H9 (cell line): Measurements from ENCODE around the gene ZNF469. TPM values are rescaled to one million over a fixed set of nuclear protein-coding genes. Genes with fewer than 3 reads are reported as not detected.

Experiments used
- DNase-seq: peaks from one replicate; pipeline ENCODE4 v3.0.0-alpha.2; 2017
- H2AFZ ChIP-seq: one replicate; pipeline ENCODE4 v1.6.1; 2013; ENCODE audit warnings: mild to moderate bottlenecking, low read length, control low read depth, moderate library complexity
- H2AK5ac ChIP-seq: 2 replicates; pipeline ENCODE4 v1.6.1; 2013; ENCODE audit warnings: low read length, control low read depth, mixed read lengths; ENCODE audit not compliant: insufficient read length
- H2BK120ac ChIP-seq: one replicate; pipeline ENCODE4 v1.6.1; 2013; ENCODE audit warnings: low read depth, mild to moderate bottlenecking, low read length, control low read depth, inconsistent platforms; ENCODE audit not compliant: poor library complexity, severe bottlenecking
- H2BK12ac ChIP-seq: 2 replicates; pipeline ENCODE4 v1.6.1; 2013; ENCODE audit warnings: low read length, control low read depth, mixed read lengths, low read depth; ENCODE audit not compliant: insufficient read length
- H2BK15ac ChIP-seq: 2 replicates; pipeline ENCODE4 v1.6.1; 2013; ENCODE audit warnings: low read depth, low read length, control low read depth
- H2BK20ac ChIP-seq: one replicate; pipeline ENCODE4 v1.6.1; 2013; ENCODE audit warnings: low read depth, mild to moderate bottlenecking, low read length, control low read depth, inconsistent platforms; ENCODE audit not compliant: poor library complexity, severe bottlenecking
- H2BK5ac ChIP-seq: 2 replicates; pipeline ENCODE4 v1.6.1; 2013; ENCODE audit warnings: low read length, control low read depth, mixed read lengths; ENCODE audit not compliant: insufficient read length
- H3K14ac ChIP-seq: 2 replicates; pipeline ENCODE4 v1.6.1; 2013; ENCODE audit warnings: low read length, control low read depth; ENCODE audit not compliant: insufficient read depth
- H3K18ac ChIP-seq: 2 replicates; pipeline ENCODE4 v1.6.1; 2013; ENCODE audit warnings: low read depth, mild to moderate bottlenecking, mixed read lengths, low read length, control low read depth; ENCODE audit not compliant: insufficient read length
- H3K23ac ChIP-seq: 2 replicates; pipeline ENCODE4 v1.6.1; 2013; ENCODE audit warnings: low read length, control low read depth, mixed read lengths, low read depth; ENCODE audit not compliant: insufficient read length
- H3K23me2 ChIP-seq: 2 replicates; pipeline ENCODE4 v1.6.1; 2013; ENCODE audit warnings: low read depth, mild to moderate bottlenecking, mixed read lengths, low read length, control low read depth; ENCODE audit not compliant: insufficient read length, poor library complexity, severe bottlenecking
- H3K27ac ChIP-seq: 2 replicates; pipeline ENCODE4 v1.5.1; 2013; ENCODE audit warnings: low read length, control low read depth, mixed read lengths, low read depth; ENCODE audit not compliant: insufficient read length
- H3K27me3 ChIP-seq: 2 replicates; pipeline ENCODE4 v1.6.1; 2013; ENCODE audit warnings: low read length, control low read depth, inconsistent platforms; ENCODE audit not compliant: insufficient read depth
- H3K4ac ChIP-seq: 2 replicates; pipeline ENCODE4 v1.6.1; 2013; ENCODE audit warnings: low read depth, mild to moderate bottlenecking, control low read depth, inconsistent platforms, low read length, moderate library complexity
- H3K4me1 ChIP-seq: 2 replicates; pipeline ENCODE4 v1.6.1; 2013; ENCODE audit warnings: low read length, control low read depth, inconsistent platforms; ENCODE audit not compliant: insufficient read depth
- H3K4me2 ChIP-seq: 2 replicates; pipeline ENCODE4 v1.6.1; 2013; ENCODE audit warnings: low read length, control low read depth, mixed read lengths; ENCODE audit not compliant: insufficient read length, insufficient read depth
- H3K56ac ChIP-seq: 2 replicates; pipeline ENCODE4 v1.6.1; 2013; ENCODE audit warnings: low read depth, mild to moderate bottlenecking, mixed read lengths, low read length, control low read depth; ENCODE audit not compliant: insufficient read length
- H3K79me1 ChIP-seq: 2 replicates; pipeline ENCODE4 v1.6.1; 2013; ENCODE audit warnings: low read depth, mild to moderate bottlenecking, moderate library complexity, low read length, control low read depth, inconsistent platforms; ENCODE audit not compliant: insufficient read depth, poor library complexity, severe bottlenecking
- H3K79me2 ChIP-seq: 2 replicates; pipeline ENCODE4 v1.6.1; 2013; ENCODE audit warnings: low read length, control low read depth, inconsistent platforms; ENCODE audit not compliant: insufficient read depth
- H3K9ac ChIP-seq: 2 replicates; pipeline ENCODE4 v1.6.1; 2013; ENCODE audit warnings: low read length, control low read depth, mixed read lengths; ENCODE audit not compliant: insufficient read length; ENCODE audit errors: extremely low read depth
- H3K9me3 ChIP-seq: one replicate; pipeline ENCODE4 v1.6.1; 2013; ENCODE audit warnings: low read depth, low read length, inconsistent platforms; ENCODE audit not compliant: control insufficient read depth
- H3T11ph ChIP-seq: one replicate; pipeline ENCODE4 v1.6.1; 2013; ENCODE audit warnings: mild to moderate bottlenecking, low read length, control low read depth, inconsistent platforms
- H4K20me1 ChIP-seq: one replicate; pipeline ENCODE4 v1.6.1; 2013; ENCODE audit not compliant: control insufficient read depth, insufficient read length, insufficient read depth
- H4K5ac ChIP-seq: 2 replicates; pipeline ENCODE4 v1.6.1; 2013; ENCODE audit warnings: low read depth, mild to moderate bottlenecking, mixed read lengths, low read length, control low read depth; ENCODE audit not compliant: insufficient read length
- H4K8ac ChIP-seq: replicated peaks from 2 replicates; pipeline ENCODE4 v1.6.1; 2013; ENCODE audit warnings: low read length, control low read depth, mixed read lengths, low read depth; ENCODE audit not compliant: insufficient read length
- H4K91ac ChIP-seq: 2 replicates; pipeline ENCODE4 v1.6.1; 2013; ENCODE audit warnings: low read depth, mild to moderate bottlenecking, moderate library complexity, mixed read lengths, low read length, control low read depth; ENCODE audit not compliant: insufficient read length
- H3K27ac Mint-ChIP-seq, 3 experiments: 2 replicates in 2 of 3; 3 replicates in 1 of 3; pipeline ENCODE4 v1.8.0; 2020 to 2021; ENCODE audit warnings: mixed read lengths in 3 of 3, mild to moderate bottlenecking in 1 of 3, moderate library complexity in 1 of 3
- H3K27me3 Mint-ChIP-seq: 2 replicates; pipeline ENCODE4 v1.8.0; 2021; ENCODE audit warnings: low read depth, mild to moderate bottlenecking, moderate library complexity, mixed read lengths
- H3K36me3 Mint-ChIP-seq, 3 experiments: 2 replicates in 2 of 3; 3 replicates in 1 of 3; pipeline ENCODE4 v1.8.0; 2020 to 2021; ENCODE audit warnings: low read depth in 3 of 3, mixed read lengths in 3 of 3; ENCODE audit not compliant: insufficient read depth in 1 of 3
- H3K4me1 Mint-ChIP-seq, 2 experiments: 2 replicates each; pipeline ENCODE4 v1.8.0; 2020; ENCODE audit warnings: mixed read lengths in 2 of 2
- H3K4me3 Mint-ChIP-seq, 2 experiments: 2 replicates in 1 of 2; 3 replicates in 1 of 2; pipeline ENCODE4 v1.8.0; 2020 to 2021; ENCODE audit warnings: mild to moderate bottlenecking in 2 of 2, mixed read lengths in 2 of 2, moderate library complexity in 1 of 2
- H3K9me3 Mint-ChIP-seq, 2 experiments: 2 replicates in 1 of 2; 3 replicates in 1 of 2; pipeline ENCODE4 v1.8.0; 2020; ENCODE audit warnings: mild to moderate bottlenecking in 2 of 2, mixed read lengths in 2 of 2, moderate library complexity in 1 of 2
- CTCF ChIP-seq: fragments of 200-600 bp; sonication (generic); conservative IDR thresholded peaks from 3 replicates; pipeline ENCODE4 v1.8.0; 2021; ENCODE audit warnings: antibody characterized with exemption, mild to moderate bottlenecking
- WGBS: extraction: QIAGEN DNeasy Blood & Tissue Kit; methylation state at CpG from one replicate; pipeline ENCODE4 v1.1.7; 2013; ENCODE audit warnings: missing lambda C conversion rate, low lambda C conversion rate, mixed read lengths; ENCODE audit not compliant: insufficient read length; ENCODE audit errors: extremely low coverage; 5-methylcytosine and 5-hydroxymethylcytosine counted together
- total RNA-seq: library from RNA; stranded (reverse); gene quantifications from 2 replicates; pipeline ENCODE4 v1.2.1, GENCODE V29; 2021

The ZNF469 gene
- total RNA-seq, 1 experiment from 2014 or later = 4.4 TPM

- Histone ChIP-seq H4K5ac (no peak overlapping the region), H3K4me2 (no peak overlapping the region), H2BK120ac (no peak overlapping the region), H3T11ph (no peak overlapping the region), H3K27ac (no peak overlapping the region), H3K4ac (no peak overlapping the region), H3K18ac (no peak overlapping the region), H3K14ac (no peak overlapping the region; the same call in 1 of the 2 replicates), H2AK5ac (no peak overlapping the region), H3K79me2 (no peaks in the 10 kb centered on the region), H4K8ac (no peak overlapping the region), H3K9ac (no peak overlapping the region), H2BK15ac (no peak overlapping the region), H2BK12ac (no peak overlapping the region), H3K9me3 (no peaks in the 10 kb centered on the region), H3K4me1 (no peaks in the 10 kb centered on the region), H2AFZ (no peak overlapping the region), H2BK20ac (no peak overlapping the region), H3K27me3 (peaks cover 6% of the 10 kb centered on the region; the same call in 1 of the 2 replicates), H4K20me1 (no peaks in the 10 kb centered on the region), H4K91ac (no peak overlapping the region), H3K23ac (no peak overlapping the region), H3K79me1 (no peaks in the 10 kb centered on the region), H3K56ac (no peak overlapping the region), H3K23me2 (peaks cover 3% of the 10 kb centered on the region), H2BK5ac (no peak overlapping the region)
- TF ChIP-seq CTCF = no peak
- Mint-ChIP-seq H3K27me3 (peaks cover 47% of the 10 kb centered on the region), H3K9me3 (no peaks in the 10 kb centered on the region), H3K4me1 (peaks cover 2% of the 10 kb centered on the region in 2 experiments), H3K36me3 (no peaks in the 10 kb centered on the region; a peak in 1 of 7 replicates), H3K4me3 (no peak overlapping the region), H3K27ac (peak overlapping the region in 1 of 3 experiments; percentile 80; a peak in 1 of 7 replicates)
- no peak for DNase-seq
- no CpG with 5 or more reads among the region's 24 CpGs for WGBS
Measured at GRCh38 chr16:88389191-88389590, 6.4 kb downstream of the ZNF469 start.
